HepG2 (cell line): ENCODE measurements around the gene RTL3. TPM values are rescaled to one million over a fixed set of nuclear protein-coding genes. Genes with fewer than 3 reads are reported as not detected.
"Not testable (repeated sequence)": the region's sequence is repeated elsewhere in the genome, so short reads cannot be mapped to it uniquely, and the experiment has no call there.

ENCODE experiments used
- ATAC-seq: fragments of 200-7000 bp; cut with Tn5 transposase; 3 replicates; pipeline ENCODE4 v1.9.1; 2020; ENCODE audit warnings: mild to moderate bottlenecking, moderate library complexity
- BruUV-seq: library from RNA; stranded (reverse); fragments of 400-500 nt; replicated peaks from 2 replicates; lab custom pipeline; 2021; lab: Mats Ljungman, UMichigan
- CTCF ChIA-PET: fragments of 300-600 bp; formaldehyde crosslinking; extraction: SDS; loops from one replicate; lab custom pipeline; 2021; ENCODE audit warnings: low total read pairs, inconsistent platforms, low intra/inter-chr PET ratio; lab: Yijun Ruan, JAX
- POLR2A ChIA-PET: fragments of 350-600 bp; sonication (Branson Sonifier 250); formaldehyde crosslinking; loops from one replicate; lab custom pipeline; 2020; ENCODE audit warnings: antibody characterized with exemption, inconsistent platforms; lab: Yijun Ruan, JAX
- DNase-seq: peaks from one replicate; pipeline ENCODE4 v3.0.0-alpha.2; 2015; ENCODE audit warnings: low spot score
- FAIRE-seq: peaks from 3 replicates; lab custom pipeline; 2011; peaks lifted over from hg19 to GRCh38; lab: Jason Lieb, UNC
- H2AFZ ChIP-seq: one replicate; pipeline ENCODE4 v1.6.1; 2011; ENCODE audit warnings: low read length, inconsistent platforms
- H3K27ac ChIP-seq: fragments of 300-600 bp; 3 replicates; pipeline ENCODE4 v1.8.0; 2011; ENCODE audit warnings: mixed run types, mild to moderate bottlenecking, mixed read lengths, low read length, inconsistent platforms; ENCODE audit not compliant: insufficient read depth; ENCODE audit errors: extremely low read length
- H3K27me3 ChIP-seq, 2 experiments: fragments of 200-600 bp in 1 of 2; 2 replicates in 1 of 2; 3 replicates in 1 of 2; pipeline versions ENCODE4 v1.6.0 to v1.8.0; 2011; ENCODE audit warnings: low read length in 2 of 2, mild to moderate bottlenecking in 2 of 2, moderate library complexity in 2 of 2, inconsistent platforms in 1 of 2; ENCODE audit not compliant: insufficient read depth in 2 of 2, control insufficient read depth in 1 of 2
- H3K36me3 ChIP-seq, 2 experiments: fragments of 200-600 bp in 1 of 2; replicated peaks in 1 of 2; 2 replicates in 1 of 2; 3 replicates in 1 of 2; pipeline versions ENCODE4 v1.5.1 to v1.8.0; 2011; ENCODE audit warnings: low read length in 2 of 2, inconsistent platforms in 1 of 2; ENCODE audit not compliant: insufficient read depth in 2 of 2, control insufficient read depth in 1 of 2
- H3K4me1 ChIP-seq: 2 replicates; pipeline ENCODE4 v1.5.1; 2012; ENCODE audit warnings: low read length, inconsistent platforms; ENCODE audit not compliant: insufficient read depth
- H3K4me2 ChIP-seq: 2 replicates; pipeline ENCODE4 v1.6.0; 2011; ENCODE audit warnings: low read depth, low read length, inconsistent platforms
- H3K4me3 ChIP-seq, 3 experiments: fragments of 200-600 bp in 1 of 3; sonication (generic), shearing (Covaris generic) in 1 of 3; replicated peaks in 1 of 3; 2 replicates each; pipeline ENCODE4 v1.5.1; 2011 to 2016; ENCODE audit warnings: low read length in 3 of 3, inconsistent platforms in 2 of 3, low read depth in 2 of 3, mild to moderate bottlenecking in 2 of 3, control low read depth in 1 of 3, mixed read lengths in 1 of 3; ENCODE audit not compliant: insufficient read depth in 1 of 3
- H3K79me2 ChIP-seq: one replicate; pipeline ENCODE4 v1.6.1; 2011; ENCODE audit warnings: low read length, inconsistent platforms; ENCODE audit not compliant: insufficient read depth
- H3K9ac ChIP-seq: 2 replicates; pipeline ENCODE4 v1.6.0; 2011; ENCODE audit warnings: mild to moderate bottlenecking, low read depth, low read length, inconsistent platforms; ENCODE audit not compliant: insufficient read depth
- H3K9me3 ChIP-seq: 2 replicates; pipeline ENCODE4 v1.5.1; 2012; ENCODE audit warnings: mild to moderate bottlenecking, low read length
- H4K20me1 ChIP-seq: 2 replicates; pipeline ENCODE4 v1.6.0; 2011; ENCODE audit warnings: inconsistent platforms, mild to moderate bottlenecking, low read length, moderate library complexity; ENCODE audit not compliant: insufficient read depth
- ARHGAP35 ChIP-seq: sonication (generic); formaldehyde crosslinking; IDR thresholded peaks from 2 replicates; pipeline ENCODE4 v1.9.0; 2022; ENCODE audit warnings: mild to moderate bottlenecking, inconsistent platforms, moderate library complexity, missing genetic modification reagents, borderline replicate concordance
- GLI4 ChIP-seq: sonication (generic); formaldehyde crosslinking; IDR thresholded peaks from 2 replicates; pipeline ENCODE4 v1.5.1; 2020; ENCODE audit warnings: missing genetic modification reagents, mild to moderate bottlenecking, moderate library complexity, borderline replicate concordance
- MTF2 ChIP-seq: sonication (generic); formaldehyde crosslinking; IDR thresholded peaks from 2 replicates; pipeline ENCODE4 v1.5.0; 2020; ENCODE audit warnings: missing genetic modification reagents, borderline replicate concordance
- SATB2 ChIP-seq: sonication (generic); formaldehyde crosslinking; IDR thresholded peaks from 2 replicates; pipeline ENCODE4 v1.5.0; 2020; ENCODE audit warnings: missing genetic modification reagents
- SRSF9 ChIP-seq: fragments of 200-400 bp; formaldehyde crosslinking; IDR thresholded peaks from 2 replicates; pipeline ENCODE4 v1.6.1; 2018; ENCODE audit warnings: borderline replicate concordance, mild to moderate bottlenecking, low read depth, low read length; ENCODE audit not compliant: insufficient read depth, poor library complexity, severe bottlenecking
- ZNF780A ChIP-seq: sonication (generic); formaldehyde crosslinking; IDR thresholded peaks from 2 replicates; pipeline ENCODE4 v1.8.0; 2022; ENCODE audit warnings: mild to moderate bottlenecking, missing genetic modification reagents, moderate library complexity
- WGBS: methylation state at CpG from one replicate; pipeline ENCODE4 v1.1.6; 2017; ENCODE audit warnings: low lambda C conversion rate; 5-methylcytosine and 5-hydroxymethylcytosine counted together
- in situ Hi-C: cut with HindIII; loops from 2 replicates; pipeline ENCODE4 v1.10.0; 2017; ENCODE audit warnings: low pct_unique_long_range_greater_than_20kb; ENCODE audit not compliant: extremely low pct_ligation_motif_present
- intact Hi-C: fragments of 100-400 bp; cut with micrococcal nuclease; formaldehyde crosslinking; loops from one replicate; pipeline ENCODE4 v1.10.0; 2022; ENCODE audit not compliant: unreplicated experiment
- polyA plus RNA-seq, 8 experiments: library from polyadenylated mRNA; depleted of rRNA in 3 of 8; stranded (reverse) in 7 of 8; unstranded in 1 of 8; fragments of >200 nt; fragmentation: Illumina TruSeq in 4 of 8; extraction: Trizol in 4 of 8; gene quantifications; 2 replicates each; pipeline versions ENCODE4 v1.2.1 to v1.2.3, GENCODE V29; 2011 to 2016; ENCODE audit warnings: low read depth in 4 of 8, missing spikeins in 1 of 8, mixed read lengths in 1 of 8; ENCODE audit not compliant: insufficient read depth in 1 of 8
- total RNA-seq, 5 experiments: library from RNA; depleted of rRNA; stranded (reverse); fragments of >200 nt; fragmentation: Illumina TruSeq; extraction: Trizol; gene quantifications; 2 replicates each; pipeline ENCODE4 v1.2.3, GENCODE V29; 2016; ENCODE audit warnings: low read depth in 1 of 5

Gene RTL3
- total and polyA plus RNA-seq, 2 of the 13 experiments (the other 11 are each of a cell fraction or from before 2014, with no cell fraction given), result not detected

- H3K9ac ChIP-seq, POLR2A ChIA-PET, H3K9me3 ChIP-seq, in situ Hi-C loops, H3K79me2 ChIP-seq, H3K36me3 ChIP-seq, H3K4me2 ChIP-seq, H3K4me1 ChIP-seq, H4K20me1 ChIP-seq, H3K27ac ChIP-seq, H2AFZ ChIP-seq, H3K27me3 ChIP-seq, ATAC-seq, FAIRE-seq, intact Hi-C loops, DNase-seq, H3K4me3 ChIP-seq, CTCF ChIA-PET, BruUV-seq: not testable (repeated sequence)
- WGBS, result 0% methylated on average over 1 of the region's 1 CpG
These were observed 23.0 kb downstream of the RTL3 start for GRCh38 chrX:78636096-78636495.

DNA sequence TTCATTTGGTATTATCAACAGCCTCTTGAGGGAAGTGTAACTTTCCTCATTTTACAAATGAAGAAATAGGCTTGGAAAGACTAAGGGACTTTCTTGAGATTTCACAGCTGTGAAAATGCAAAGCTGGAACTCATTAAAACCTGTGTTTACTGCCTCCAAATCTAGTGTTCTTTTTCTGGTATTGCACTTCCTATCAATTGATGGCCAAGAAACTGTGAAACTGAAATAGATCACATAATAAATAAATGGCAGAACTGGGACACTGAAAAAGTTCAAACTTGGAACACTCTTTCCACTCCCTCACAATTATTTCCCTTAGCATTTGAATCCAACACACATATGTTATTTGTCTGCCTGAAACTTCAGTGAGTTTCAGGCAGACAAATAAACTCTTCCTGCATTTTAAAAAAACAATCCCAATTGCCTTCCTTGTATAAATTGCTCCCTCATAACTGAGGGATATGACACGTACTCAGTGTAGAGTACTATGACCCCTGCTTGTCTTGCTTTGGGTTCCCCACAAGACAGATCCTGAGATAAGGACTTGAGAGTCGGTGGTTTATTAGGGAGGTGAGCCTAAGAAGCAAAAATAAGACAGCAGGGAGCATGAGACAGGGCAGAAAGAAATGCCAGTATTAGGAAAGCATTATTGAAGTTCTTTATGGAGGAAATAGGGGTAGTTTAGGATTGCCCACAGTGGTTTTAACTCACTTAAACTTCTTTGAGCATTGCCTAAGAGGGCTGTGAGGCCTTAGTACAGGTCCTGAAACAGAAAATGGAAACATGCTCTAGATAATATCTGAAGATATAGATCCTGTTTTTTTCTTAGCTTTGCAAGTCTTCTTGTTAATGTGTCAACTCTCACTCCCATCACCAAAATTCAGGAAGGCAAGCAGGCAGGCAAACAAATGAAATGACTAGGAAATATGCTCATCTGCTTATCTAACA, 33.9 kb downstream of the RTL3 start:
- H3K9me3 ChIP-seq, result no peaks in the 10 kb centered on the region
- in situ Hi-C loops, result no loop called here
- no peak overlapping the region for H3K27ac ChIP-seq
- ChIA-PET POLR2A (no interaction called here), CTCF (no interaction called here)
- no peak for TF ChIP-seq ARHGAP35
- no peak for TF ChIP-seq SRSF9
- TF ChIP-seq SATB2 (CRISPR knock-in tag), result no peak
- no peak for TF ChIP-seq ZNF780A (CRISPR knock-in tag)
- no peak for TF ChIP-seq MTF2 (CRISPR knock-in tag)
- TF ChIP-seq GLI4 (CRISPR knock-in tag), result no peak
- no TSS peak for BruUV-seq
- no peaks in the 10 kb centered on the region for H3K79me2 ChIP-seq
- H3K36me3 ChIP-seq, result no peaks in the 10 kb centered on the region
- H3K27me3 ChIP-seq, result no peaks in the 10 kb centered on the region
- FAIRE-seq, result no peak
- H4K20me1 ChIP-seq, result no peaks in the 10 kb centered on the region
- WGBS, result 0% methylated on average over 2 of the region's 2 CpGs
- H3K9ac ChIP-seq, result no peak overlapping the region
- DNase-seq, result no peak
- ATAC-seq, result no peak
- H2AFZ ChIP-seq, result no peak overlapping the region
- no peak overlapping the region for H3K4me2 ChIP-seq
- H3K4me1 ChIP-seq, result no peaks in the 10 kb centered on the region
- no peak overlapping the region for H3K4me3 ChIP-seq
- intact Hi-C loops, result no loop called here
